GM20000 (cell line): ENCODE results near the gene ZFYVE27.

Source experiments
- DNase-seq: peaks from one replicate; pipeline ENCODE4 v3.0.0; 2012; ENCODE audit warnings: low spot score
- TF ChIP-seq, protein P1 (sequence below): IDR thresholded peaks from 2 replicates; pipeline ENCODE4 v1.5.1; 2012; ENCODE audit warnings: mild to moderate bottlenecking, control low read depth; ENCODE audit errors: extremely low read depth, missing control alignments

The ZFYVE27 gene

DNA sequence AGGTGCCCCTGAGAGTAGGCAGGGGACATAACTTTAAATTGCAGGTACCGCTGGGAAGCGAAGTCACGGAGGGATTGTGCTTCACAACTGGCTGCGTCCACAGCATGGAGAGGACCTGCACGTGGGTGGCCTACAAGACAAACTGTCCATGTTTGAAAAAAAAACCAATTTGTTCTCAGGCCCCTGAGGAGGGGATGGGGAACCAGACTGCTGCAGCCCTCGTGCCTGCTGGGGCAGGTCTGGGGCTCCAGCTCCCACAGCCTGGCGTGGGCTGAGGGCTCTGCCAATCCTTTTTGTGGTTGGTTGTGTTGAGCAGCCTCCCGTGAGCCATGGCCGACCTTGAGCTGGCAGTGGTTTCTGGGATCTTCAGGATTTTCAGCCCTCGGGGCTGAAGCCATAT is 25.1 kb downstream of the ZFYVE27 start:
- TF ChIP-seq, protein P1, sequence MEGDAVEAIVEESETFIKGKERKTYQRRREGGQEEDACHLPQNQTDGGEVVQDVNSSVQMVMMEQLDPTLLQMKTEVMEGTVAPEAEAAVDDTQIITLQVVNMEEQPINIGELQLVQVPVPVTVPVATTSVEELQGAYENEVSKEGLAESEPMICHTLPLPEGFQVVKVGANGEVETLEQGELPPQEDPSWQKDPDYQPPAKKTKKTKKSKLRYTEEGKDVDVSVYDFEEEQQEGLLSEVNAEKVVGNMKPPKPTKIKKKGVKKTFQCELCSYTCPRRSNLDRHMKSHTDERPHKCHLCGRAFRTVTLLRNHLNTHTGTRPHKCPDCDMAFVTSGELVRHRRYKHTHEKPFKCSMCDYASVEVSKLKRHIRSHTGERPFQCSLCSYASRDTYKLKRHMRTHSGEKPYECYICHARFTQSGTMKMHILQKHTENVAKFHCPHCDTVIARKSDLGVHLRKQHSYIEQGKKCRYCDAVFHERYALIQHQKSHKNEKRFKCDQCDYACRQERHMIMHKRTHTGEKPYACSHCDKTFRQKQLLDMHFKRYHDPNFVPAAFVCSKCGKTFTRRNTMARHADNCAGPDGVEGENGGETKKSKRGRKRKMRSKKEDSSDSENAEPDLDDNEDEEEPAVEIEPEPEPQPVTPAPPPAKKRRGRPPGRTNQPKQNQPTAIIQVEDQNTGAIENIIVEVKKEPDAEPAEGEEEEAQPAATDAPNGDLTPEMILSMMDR, result no peak
- DNase-seq, result no peak

DNA sequence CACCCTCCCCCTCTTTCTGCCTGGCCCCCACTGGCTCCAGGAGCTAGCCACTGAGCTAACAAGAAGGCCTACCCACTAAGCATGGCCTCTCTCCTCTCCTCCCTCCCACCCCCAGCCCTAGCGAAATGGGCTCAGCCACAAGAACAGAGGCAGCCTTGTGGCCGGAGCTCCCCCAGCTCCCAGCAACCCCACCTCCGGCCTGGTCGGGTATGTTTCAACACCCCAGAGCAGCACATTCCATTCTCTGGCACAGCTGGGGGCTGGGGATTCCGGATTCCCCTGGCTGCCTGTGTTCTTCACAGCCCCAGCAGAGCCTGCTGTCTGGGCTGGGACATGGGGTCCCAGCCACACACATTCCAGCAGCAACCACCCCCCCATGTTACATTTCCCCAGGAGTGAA is 25.9 kb downstream of the ZFYVE27 start:
- TF ChIP-seq, protein P1, result no peak
- DNase-seq, result no peak

DNA sequence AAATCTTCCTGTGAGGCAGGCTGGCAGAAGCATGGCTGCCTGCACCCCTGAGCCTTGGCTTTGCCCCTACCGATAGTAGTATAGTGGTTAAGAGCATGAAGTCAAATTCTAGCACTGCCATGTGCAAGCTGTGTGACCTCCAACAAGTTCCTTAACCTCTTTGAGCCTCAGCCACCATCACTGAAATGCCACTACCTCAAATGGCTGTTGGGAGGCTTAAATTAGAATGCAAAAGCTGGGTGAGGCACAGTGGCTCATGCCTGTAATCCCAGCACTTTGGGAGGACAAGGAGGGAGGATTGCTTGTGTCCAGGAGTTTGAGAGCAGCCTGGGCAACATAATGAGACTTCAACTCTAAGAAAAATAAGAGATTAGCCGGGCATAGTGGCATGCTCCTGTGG is 26.5 kb downstream of the ZFYVE27 start:
- TF ChIP-seq, protein P1, result no peak

DNA sequence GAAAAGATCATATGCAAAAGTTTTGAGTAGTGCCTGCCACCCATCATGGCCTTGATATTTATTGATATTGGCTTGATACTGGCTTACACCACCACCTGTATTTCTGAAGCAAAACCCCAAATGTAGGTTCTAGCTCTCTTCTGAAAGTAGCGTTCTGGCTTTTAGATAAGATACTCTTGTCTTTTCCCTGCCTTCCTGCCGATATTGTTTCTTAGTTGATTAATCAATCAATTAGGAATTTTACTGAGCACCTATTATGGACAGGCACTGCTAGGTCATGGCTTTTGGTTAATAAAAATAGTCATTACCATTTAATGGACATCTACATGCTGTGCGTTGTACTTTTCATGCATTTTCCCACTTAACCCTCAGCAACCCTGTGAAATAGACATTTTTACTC is 27.0 kb downstream of the ZFYVE27 start:
- TF ChIP-seq, protein P1, result no peak
- no peak for DNase-seq

More for the DNA sequence above, 26.5 kb downstream of the ZFYVE27 start:
- DNase-seq, result no peak

DNA sequence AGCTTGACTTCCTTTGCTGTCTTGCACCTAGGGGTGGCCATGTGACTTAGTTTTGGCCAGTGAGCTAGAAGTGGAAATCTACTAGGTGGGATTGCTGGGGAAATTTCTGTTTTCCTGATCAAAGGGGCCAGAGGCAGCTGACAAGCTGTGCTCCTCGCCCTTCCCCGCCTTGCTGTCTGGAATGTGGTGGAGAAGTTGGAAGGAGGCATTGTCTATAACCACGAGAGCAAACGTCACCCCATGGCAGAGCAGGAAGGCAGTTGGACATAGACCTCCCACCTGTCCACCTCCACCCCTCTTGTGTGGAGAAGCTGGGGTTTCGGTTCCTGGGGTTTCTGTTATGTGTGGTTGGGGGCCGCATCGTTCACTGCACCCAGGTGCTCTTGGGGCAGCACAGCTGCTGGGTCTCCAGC is 27.6 kb downstream of the ZFYVE27 start:
- DNase-seq, result no peak

DNA sequence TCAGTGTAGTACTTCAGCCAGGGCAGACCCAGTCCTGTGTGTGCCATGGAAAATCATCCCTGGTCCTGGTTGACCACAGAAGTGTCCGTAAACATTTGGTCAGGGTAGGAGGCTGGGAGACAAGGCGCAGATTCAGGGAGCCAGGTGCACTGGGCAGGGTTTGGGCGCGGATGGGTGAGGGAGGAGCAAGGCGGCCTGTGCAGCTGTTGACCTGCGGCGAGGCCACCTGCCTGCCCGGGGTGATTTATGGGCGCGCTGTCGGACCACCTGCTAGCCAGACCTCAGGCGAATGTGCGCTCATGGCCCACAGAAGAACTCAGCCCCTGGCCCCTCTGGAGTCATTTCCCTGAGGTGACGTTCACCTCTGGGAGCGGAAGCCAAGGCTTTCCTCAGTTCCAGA is 28.3 kb downstream of the ZFYVE27 start:
- DNase-seq, result no peak
- TF ChIP-seq, protein P1, result no peak

More for the DNA sequence above, 27.6 kb downstream of the ZFYVE27 start:
- TF ChIP-seq, protein P1, result no peak

DNA sequence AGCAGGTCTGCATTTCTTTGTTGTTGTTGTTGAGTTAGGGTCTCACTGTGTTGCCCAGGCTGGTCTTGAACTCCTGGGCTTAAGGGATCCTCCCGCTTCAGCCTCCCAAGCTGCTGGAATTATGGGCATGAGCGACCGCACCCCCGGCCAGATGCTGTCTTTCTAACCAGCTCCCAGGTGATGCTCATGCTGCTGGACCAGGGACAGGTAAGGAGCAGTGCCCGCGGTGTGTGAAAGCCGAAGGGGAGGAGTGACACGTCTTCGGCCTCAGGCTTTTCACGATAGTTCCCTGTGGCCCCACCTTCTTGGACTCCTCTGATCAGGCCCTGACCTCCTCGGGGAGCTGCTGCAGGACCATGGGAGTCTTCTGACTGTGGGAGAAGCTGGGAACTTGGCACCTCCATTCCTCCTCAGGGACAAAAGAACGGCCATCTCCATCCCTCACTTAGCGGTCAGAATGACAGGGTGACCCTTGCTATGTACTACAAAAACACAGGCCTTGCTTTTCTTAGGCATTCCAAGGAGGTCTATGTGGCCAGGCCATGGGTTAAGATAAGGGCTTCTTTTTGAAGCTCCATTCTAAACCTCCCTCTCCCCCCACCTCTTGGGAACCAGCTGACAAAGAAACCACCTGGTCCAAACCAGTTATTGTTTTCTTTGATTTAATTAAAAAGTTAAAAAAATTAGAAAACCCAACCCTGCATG is 29.3 kb downstream of the ZFYVE27 start:
- DNase-seq, result no peak
- TF ChIP-seq, protein P1, result no peak
